NCI-H2107 treated with DMSO at 0.1 percent for 48 hours (cell line): ENCODE measurements around the gene IL24.

Experiments used
- DNase-seq: peaks from one replicate; lab custom pipeline; 2025; ENCODE audit not compliant: unreplicated experiment; lab: John Stamatoyannopoulos, UW

The IL24 gene

GRCh38 chr1:206951318-206952100 is 54.3 kb downstream of the IL24 start:
- no peak for DNase-seq

GRCh38 chr1:206952171-206952570 is 54.9 kb downstream of the IL24 start:
- DNase-seq, result no peak

GRCh38 chr1:206953126-206953525 is 55.9 kb downstream of the IL24 start:
- DNase-seq, result no peak

- DNase-seq, result no peak
These were observed 56.4 kb downstream of the IL24 start for GRCh38 chr1:206953626-206954025.
